NCI-H82 treated with DMSO at 0.1 percent for 48 hours (cell line): Measurements from ENCODE around the gene NCCRP1.
"Not testable (repeated sequence)": the region's sequence is repeated elsewhere in the genome, so short reads cannot be mapped to it uniquely, and the experiment has no call there.

Source experiments
- DNase-seq: peaks from one replicate; lab custom pipeline; 2025; ENCODE audit not compliant: unreplicated experiment; lab: John Stamatoyannopoulos, UW

NCCRP1 gene

DNA sequence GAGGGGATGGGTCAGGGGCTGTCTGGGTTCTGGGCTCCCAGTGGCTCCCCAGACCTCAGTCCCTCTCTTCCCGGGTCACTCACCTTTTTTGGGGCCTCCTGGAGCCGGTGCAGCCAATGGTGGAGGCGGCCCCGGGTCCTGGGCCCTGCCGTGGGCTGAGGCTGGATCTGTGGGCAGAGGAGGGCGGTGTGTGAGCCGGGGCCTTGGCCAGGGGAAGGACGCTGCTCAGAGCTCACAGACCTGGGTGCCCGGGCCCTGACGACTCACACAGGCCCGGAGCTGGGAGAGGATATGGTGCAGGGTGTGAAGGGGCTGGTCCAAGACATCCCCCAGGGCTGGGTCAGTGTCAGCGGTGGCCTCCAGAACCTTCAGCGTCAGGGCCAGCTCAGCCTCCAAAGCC is 47.0 kb downstream of the NCCRP1 start:
- not testable (repeated sequence) for DNase-seq

DNA sequence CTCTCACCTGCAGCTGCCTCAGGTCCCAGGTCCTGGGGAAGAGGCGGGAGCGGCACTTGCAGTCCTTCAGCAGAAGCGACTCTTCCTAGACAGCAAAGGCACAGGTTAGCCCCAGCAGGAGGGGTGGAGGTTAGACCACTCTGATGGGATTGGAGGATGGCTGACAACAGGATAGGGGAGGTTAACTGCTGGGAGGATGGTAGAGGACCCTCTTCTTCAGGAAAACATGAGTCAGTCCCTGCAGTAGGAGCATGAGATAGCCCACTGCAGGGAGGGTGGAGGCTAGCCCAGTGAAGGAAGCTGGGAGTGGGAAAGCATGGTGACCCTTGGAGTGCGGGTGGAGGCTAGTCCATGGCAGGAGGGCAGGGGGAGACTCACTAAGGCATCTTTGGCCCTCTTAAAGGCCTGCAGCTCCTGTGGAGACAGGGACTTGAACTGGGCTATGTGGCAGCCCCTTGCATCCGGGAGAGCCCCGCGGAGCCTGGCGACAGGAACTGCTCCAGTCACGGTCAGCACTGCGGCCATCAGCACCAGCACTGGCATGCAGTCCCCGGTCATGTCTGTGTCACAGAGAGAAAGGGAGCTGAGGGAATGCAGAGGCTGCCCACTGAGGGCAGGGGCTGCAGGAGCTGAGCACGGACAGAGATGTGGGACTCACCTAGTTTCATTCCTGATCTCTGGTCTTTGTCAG is 47.8 kb downstream of the NCCRP1 start, which contains the start of gene IFNL3:
IFNL3 (minus strand) TSS at position 597 of the 691 bp plus-strand sequence; CDS start at position 558, 39 bp downstream.
- not testable (repeated sequence) for DNase-seq

DNA sequence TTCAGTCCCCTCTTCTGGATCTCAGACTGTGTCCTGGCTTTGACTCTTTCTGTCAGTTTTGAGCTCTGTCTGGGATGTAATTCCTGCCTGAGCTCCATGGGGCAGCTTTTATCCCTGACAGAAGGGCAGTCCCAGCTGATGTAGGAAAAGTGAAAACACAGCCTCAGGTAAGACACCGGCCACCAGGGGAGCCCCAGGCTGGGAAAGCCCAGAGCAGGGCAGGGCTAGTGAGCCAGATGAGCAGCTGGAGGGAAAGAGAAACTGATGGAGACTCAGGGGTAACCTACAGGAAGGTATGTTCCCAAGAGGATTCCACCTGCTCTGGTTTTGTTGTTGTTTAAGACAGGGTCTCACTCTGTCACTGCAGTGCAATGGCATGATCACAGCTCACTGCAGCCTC is 48.4 kb downstream of the NCCRP1 start:
- DNase-seq, result not testable (repeated sequence)

DNA sequence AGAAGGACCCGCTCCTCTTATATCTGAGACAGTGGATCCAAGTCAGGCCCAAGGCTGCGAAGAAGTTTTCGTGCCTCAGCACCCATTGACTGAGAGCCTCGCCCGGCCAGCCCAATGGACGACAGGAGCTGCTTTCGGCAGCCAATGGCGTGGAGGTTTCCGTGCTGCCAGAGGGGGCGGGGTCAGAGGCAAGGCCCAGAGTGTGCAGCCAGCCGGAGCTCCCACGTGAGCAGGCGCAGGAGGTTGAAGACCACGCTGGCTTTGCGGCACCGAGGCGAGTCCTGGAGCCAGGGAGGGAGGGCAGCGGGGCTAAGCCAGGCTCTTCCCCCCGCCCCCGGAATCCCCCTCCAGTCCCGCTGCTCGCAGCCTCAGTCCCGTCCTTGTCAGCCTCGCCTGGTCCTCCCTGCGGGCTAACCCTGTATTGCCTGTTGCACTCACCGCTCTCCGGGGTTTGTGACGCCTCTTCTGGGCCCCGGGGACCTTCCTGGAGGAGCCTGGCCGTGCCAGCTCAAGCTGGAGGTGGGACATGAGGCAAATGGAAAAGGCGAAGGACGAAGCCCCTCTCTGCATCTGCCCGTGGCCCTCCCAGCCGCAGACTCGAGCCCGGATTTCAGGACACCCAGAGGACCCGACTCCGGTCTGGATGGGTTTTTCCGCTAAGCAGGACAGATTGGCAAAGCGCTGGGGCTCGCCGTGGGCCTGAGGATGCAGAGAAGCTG is 50.3 kb downstream of the NCCRP1 start:
- DNase-seq, result no peak

DNA sequence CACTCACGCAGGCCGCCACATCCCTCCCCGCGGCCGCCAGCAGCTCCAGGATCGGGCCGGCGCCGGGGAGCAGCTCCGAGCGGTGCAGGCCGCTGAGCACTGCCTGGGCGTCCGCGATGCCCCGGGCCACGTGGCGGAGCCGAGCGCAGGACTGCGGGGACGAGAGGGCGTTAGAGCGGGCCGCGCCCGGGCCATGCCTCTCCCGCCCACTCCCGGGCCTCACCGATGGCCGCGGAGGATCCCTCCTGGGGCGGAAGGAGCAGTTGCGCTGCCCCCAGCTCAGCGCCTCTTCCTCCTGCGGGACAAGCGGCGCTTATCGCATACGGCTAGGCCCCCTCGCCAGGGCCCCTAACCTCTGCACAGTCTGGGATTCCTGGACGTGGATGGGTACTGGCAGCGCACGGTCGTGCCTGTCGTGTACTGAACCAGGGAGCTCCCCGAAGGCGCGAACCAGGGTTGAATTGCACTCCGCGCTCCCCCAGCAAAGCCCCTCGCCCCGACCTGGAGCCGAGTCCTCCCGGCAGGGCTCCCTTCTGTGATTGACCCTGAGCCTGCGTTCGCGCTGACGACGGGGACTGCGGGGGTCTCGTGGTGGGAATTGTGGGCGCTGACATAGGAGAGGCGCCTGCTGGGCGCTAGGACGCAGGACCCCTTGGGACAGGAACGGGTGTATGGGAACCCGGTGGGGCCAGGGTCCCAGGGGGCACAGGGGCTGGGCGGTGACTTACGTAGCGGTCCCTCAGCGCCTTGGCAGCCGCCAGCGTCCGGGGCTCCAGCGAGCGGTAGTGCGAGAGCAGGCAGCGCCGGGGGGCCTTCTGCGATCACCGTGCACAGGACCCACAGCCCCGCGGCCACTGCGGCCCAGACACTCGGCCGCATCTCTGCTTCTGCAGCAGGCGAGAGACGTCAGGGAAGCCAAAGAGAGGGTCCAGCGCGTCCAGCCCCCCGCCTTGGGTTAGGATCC is 51.2 kb downstream of the NCCRP1 start:
- DNase-seq, result no peak

DNA sequence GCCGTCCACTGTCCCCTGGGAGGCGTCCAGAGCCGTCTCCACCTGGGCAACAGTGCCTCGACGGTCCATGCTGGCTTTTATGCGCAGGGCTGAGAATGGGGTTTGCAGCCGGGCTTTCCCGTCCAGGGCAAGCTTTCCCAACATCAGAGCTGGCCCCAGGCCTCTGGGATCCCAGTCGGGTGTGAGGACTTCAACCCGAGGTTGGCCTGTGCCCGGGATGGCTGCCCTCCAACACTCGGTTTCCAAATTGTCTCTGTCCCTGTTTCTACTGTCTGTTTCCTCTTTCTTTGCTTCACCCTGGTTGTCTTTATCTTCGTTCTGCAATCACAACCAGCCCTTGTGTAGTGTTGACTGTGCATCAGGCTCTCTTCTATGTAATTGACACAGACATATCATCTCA is 52.0 kb downstream of the NCCRP1 start, which contains the start of gene IFNL4:
IFNL4 (minus strand) TSS at position 51 of the 400 bp plus-strand sequence.
- DNase-seq, result no peak

DNA sequence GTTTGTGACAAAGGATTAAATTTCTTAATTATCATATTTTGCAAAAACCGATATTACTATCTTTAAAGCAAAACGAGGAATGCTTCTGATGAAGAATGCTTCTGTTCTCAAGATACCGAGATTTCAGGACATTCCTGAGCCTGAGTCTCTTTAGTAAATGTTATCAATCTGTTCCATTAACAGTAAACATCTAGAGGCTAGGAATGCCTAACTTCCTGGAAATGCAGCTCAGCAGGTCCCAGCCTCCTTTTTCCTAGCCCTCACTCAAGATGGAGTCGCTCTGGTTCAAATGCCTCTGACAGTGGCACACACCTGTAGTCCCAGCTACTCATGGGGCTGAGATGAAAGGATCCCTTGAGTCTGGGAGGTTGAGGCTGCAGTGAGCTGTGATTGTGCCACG is 54.3 kb downstream of the NCCRP1 start:
- no peak for DNase-seq
